ENCODE results near the gene RHOH.

RHOH gene

DNA sequence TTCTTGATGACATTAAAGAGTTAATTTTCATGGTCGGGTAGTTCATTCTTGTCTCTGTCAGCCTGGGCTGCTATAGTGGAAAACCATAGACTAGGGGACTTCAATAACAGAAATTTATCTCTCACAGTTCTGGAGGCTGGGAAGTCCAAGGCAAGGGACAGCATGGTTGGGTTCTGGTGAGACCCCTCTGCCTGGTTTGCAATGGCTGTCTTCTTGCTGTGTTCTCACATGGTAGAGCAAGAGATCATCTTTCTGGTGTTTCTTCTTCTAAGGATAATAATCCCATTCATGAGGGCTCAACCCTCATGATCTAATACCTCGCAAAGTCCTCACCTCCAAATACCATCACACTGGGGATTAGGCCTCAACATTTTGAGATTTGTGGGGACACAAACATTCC lies 50.1 kb downstream of the RHOH start:
- no peaks in the 10 kb centered on the region for H3K4me1 ChIP-seq (ENCODE audit: control insufficient read depth, insufficient read depth, low read length)
- H3K27ac ChIP-seq (ENCODE audit: extremely low read depth, low read depth, low read length) = no peak overlapping the region
- no peaks in the 10 kb centered on the region for H3K36me3 ChIP-seq (ENCODE audit: control insufficient read depth in 2 of 2, insufficient read depth in 1 of 2, low read length in 2 of 2)
- no peaks in the 10 kb centered on the region for H3K9me3 ChIP-seq (ENCODE audit: control insufficient read depth, insufficient read depth, low read depth, low read length)
- POLR2A ChIA-PET = no interaction called here
- no peak for TF ChIP-seq ZNF169 (tag by site-specific recombination; IDR thresholded peaks at IDR 0.05)
- TF ChIP-seq ZFP41 (tag by site-specific recombination; IDR thresholded peaks at IDR 0.05; ENCODE audit: borderline replicate concordance) = no peak
- no peak for TF ChIP-seq ZNF830 (tag by site-specific recombination; IDR thresholded peaks at IDR 0.05; ENCODE audit: low read depth)
- H3K4me3 ChIP-seq (ENCODE audit: low read depth, low read length) = no peak overlapping the region
- CTCF ChIA-PET = interaction anchor here (0.6 kb wide), 1 partner anchor 57 kb away, joined by 3 read pairs; no protein-coding TSS in a partner anchor

DNA sequence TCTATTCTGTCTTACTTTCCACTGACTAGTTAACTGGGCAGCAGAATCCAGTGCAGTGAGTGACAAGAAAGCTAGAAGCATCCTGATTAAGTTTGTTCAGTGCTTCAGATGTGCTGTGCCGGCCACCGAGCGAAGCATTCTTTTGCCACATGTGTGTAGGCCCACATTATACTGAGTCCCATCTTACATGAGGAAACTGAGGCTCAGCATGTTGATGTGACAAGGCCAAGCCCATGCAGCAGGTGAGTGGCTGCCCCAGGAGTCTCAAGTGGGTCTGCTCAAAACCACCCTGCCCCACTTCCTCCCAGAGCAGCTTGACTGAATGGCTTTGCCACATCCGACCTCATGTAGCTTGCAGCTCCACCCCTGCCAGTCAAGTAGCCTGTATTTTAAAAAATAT lies 50.5 kb downstream of the RHOH start:
- Histone ChIP-seq H3K9me3 (ENCODE audit: control insufficient read depth, insufficient read depth, low read depth, low read length) (no peaks in the 10 kb centered on the region), H3K4me1 (ENCODE audit: control insufficient read depth, insufficient read depth, low read length) (no peaks in the 10 kb centered on the region), H3K36me3 (ENCODE audit: control insufficient read depth in 2 of 2, insufficient read depth in 1 of 2, low read length in 2 of 2) (no peaks in the 10 kb centered on the region), H3K4me3 (ENCODE audit: low read depth, low read length) (no peak overlapping the region), H3K27ac (ENCODE audit: extremely low read depth, low read depth, low read length) (no peak overlapping the region)
- TF ChIP-seq ZFP3 (tag by site-specific recombination; IDR thresholded peaks at IDR 0.05; ENCODE audit: low read depth) = no peak
- TF ChIP-seq ZBTB11 (tag by site-specific recombination; conservative IDR thresholded peaks at IDR 0.05; ENCODE audit: low read depth) = no peak
- no peak for TF ChIP-seq ZNF121 (tag by site-specific recombination; IDR thresholded peaks at IDR 0.05)
- TF ChIP-seq ZNF670 (tag by site-specific recombination; IDR thresholded peaks at IDR 0.05; ENCODE audit: low read depth) = no peak
- TF ChIP-seq, protein P1, sequence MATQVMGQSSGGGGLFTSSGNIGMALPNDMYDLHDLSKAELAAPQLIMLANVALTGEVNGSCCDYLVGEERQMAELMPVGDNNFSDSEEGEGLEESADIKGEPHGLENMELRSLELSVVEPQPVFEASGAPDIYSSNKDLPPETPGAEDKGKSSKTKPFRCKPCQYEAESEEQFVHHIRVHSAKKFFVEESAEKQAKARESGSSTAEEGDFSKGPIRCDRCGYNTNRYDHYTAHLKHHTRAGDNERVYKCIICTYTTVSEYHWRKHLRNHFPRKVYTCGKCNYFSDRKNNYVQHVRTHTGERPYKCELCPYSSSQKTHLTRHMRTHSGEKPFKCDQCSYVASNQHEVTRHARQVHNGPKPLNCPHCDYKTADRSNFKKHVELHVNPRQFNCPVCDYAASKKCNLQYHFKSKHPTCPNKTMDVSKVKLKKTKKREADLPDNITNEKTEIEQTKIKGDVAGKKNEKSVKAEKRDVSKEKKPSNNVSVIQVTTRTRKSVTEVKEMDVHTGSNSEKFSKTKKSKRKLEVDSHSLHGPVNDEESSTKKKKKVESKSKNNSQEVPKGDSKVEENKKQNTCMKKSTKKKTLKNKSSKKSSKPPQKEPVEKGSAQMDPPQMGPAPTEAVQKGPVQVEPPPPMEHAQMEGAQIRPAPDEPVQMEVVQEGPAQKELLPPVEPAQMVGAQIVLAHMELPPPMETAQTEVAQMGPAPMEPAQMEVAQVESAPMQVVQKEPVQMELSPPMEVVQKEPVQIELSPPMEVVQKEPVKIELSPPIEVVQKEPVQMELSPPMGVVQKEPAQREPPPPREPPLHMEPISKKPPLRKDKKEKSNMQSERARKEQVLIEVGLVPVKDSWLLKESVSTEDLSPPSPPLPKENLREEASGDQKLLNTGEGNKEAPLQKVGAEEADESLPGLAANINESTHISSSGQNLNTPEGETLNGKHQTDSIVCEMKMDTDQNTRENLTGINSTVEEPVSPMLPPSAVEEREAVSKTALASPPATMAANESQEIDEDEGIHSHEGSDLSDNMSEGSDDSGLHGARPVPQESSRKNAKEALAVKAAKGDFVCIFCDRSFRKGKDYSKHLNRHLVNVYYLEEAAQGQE (tag by site-specific recombination; IDR thresholded peaks at IDR 0.05) = no peak
- TF ChIP-seq ZNF26 (tag by site-specific recombination; IDR thresholded peaks at IDR 0.05) = no peak
- no peak for TF ChIP-seq ZNF423 (tag by site-specific recombination; IDR thresholded peaks at IDR 0.05)
- TF ChIP-seq SP3 (tag by site-specific recombination; IDR thresholded peaks at IDR 0.05) = no peak
- TF ChIP-seq ZNF140 (tag by site-specific recombination; IDR thresholded peaks at IDR 0.05) = no peak
- no peak for TF ChIP-seq ZNF768 (tag by site-specific recombination; IDR thresholded peaks at IDR 0.05)
- TF ChIP-seq ZSCAN30 (tag by site-specific recombination; IDR thresholded peaks at IDR 0.05) = no peak
- no peak for TF ChIP-seq KLF9 (tag by site-specific recombination; IDR thresholded peaks at IDR 0.05; ENCODE audit: low read depth)
- TF ChIP-seq ZBTB17 (tag by site-specific recombination; IDR thresholded peaks at IDR 0.05) = no peak
- TF ChIP-seq ZBTB8A (tag by site-specific recombination; IDR thresholded peaks at IDR 0.05) = no peak
- no peak for TF ChIP-seq ZNF658 (tag by site-specific recombination; IDR thresholded peaks at IDR 0.05)
- TF ChIP-seq ZNF175 (tag by site-specific recombination; IDR thresholded peaks at IDR 0.05) = no peak
- no peak for TF ChIP-seq ZFP37 (tag by site-specific recombination; IDR thresholded peaks at IDR 0.05)
- TF ChIP-seq ZNF221 (tag by site-specific recombination; IDR thresholded peaks at IDR 0.05; ENCODE audit: borderline replicate concordance) = no peak
- TF ChIP-seq KLF1 (tag by site-specific recombination; IDR thresholded peaks at IDR 0.05) = no peak
- CTCF ChIA-PET = interaction anchor here (0.6 kb wide), 2 partner anchors 57 to 202 kb away, joined by 3 read pairs; no protein-coding TSS in a partner anchor
- POLR2A ChIA-PET = no interaction called here
